Ectodermal cell (in vitro differentiated cells): ENCODE results near the gene PPY.
"Not testable (repeated sequence)": the region's sequence is repeated elsewhere in the genome, so short reads cannot be mapped to it uniquely, and the experiment has no call there.

Experiments
- H3K27ac ChIP-seq: 2 replicates; pipeline ENCODE4 v1.7.0; 2013; ENCODE audit warnings: mild to moderate bottlenecking, low read depth, low read length; ENCODE audit not compliant: insufficient read depth, poor library complexity, severe bottlenecking
- H3K27me3 ChIP-seq: 2 replicates; pipeline ENCODE4 v1.7.0; 2013; ENCODE audit warnings: mild to moderate bottlenecking, low read length; ENCODE audit not compliant: insufficient read depth, control insufficient read depth, poor library complexity, severe bottlenecking
- H3K36me3 ChIP-seq: one replicate; pipeline ENCODE4 v1.7.0; 2013; ENCODE audit warnings: low read length; ENCODE audit not compliant: control insufficient read depth, insufficient read depth
- H3K4me1 ChIP-seq: one replicate; pipeline ENCODE4 v1.7.0; 2013; ENCODE audit warnings: low read length; ENCODE audit not compliant: control insufficient read depth, insufficient read depth
- H3K4me3 ChIP-seq: 2 replicates; pipeline ENCODE4 v1.7.0; 2013; ENCODE audit warnings: low read depth, low read length, control low read depth; ENCODE audit not compliant: insufficient read depth
- H3K9me3 ChIP-seq: 2 replicates; pipeline ENCODE4 v1.7.0; 2013; ENCODE audit warnings: mild to moderate bottlenecking, low read length, moderate library complexity; ENCODE audit not compliant: control insufficient read depth
- WGBS, 2 experiments: methylation state at CpG; one replicate each; pipeline ENCODE4 v1.1.7; 2013; ENCODE audit warnings: missing lambda C conversion rate in 2 of 2; 5-methylcytosine and 5-hydroxymethylcytosine counted together

PPY gene

GRCh38 chr17:43979011-43979410 lies 36.7 kb upstream of the PPY start:
- no peaks in the 10 kb centered on the region for H3K36me3 ChIP-seq
- H3K9me3 ChIP-seq, result no peaks in the 10 kb centered on the region
- peaks cover 1% of the 10 kb centered on the region for H3K4me1 ChIP-seq
- no peak overlapping the region for H3K4me3 ChIP-seq
- WGBS, 2 experiments, result 78 to 79% methylated on average over 7 of the region's 7 CpGs
- H3K27me3 ChIP-seq, result peaks cover 23% of the 10 kb centered on the region
- H3K27ac ChIP-seq, result no peak overlapping the region

- H3K27me3 ChIP-seq, result peaks cover 14% of the 10 kb centered on the region
Observed at GRCh38 chr17:43978078-43978477, 35.8 kb upstream of the PPY start.

GRCh38 chr17:43976963-43977837 lies 34.9 kb upstream of the PPY start:
- WGBS, 2 experiments, result 74 to 75% methylated on average over 9 of the region's 9 CpGs
- no peaks in the 10 kb centered on the region for H3K36me3 ChIP-seq
- H3K4me1 ChIP-seq, result no peaks in the 10 kb centered on the region
- H3K27me3 ChIP-seq, result peaks cover 5% of the 10 kb centered on the region
- no peak overlapping the region for H3K4me3 ChIP-seq
- H3K27ac ChIP-seq, result no peak overlapping the region
- H3K9me3 ChIP-seq, result no peaks in the 10 kb centered on the region

More at GRCh38 chr17:43978078-43978477, 35.8 kb upstream of the PPY start:
- no peak overlapping the region for H3K27ac ChIP-seq
- WGBS, 2 experiments, result 86 to 93% methylated on average over 2 of the region's 2 CpGs
- H3K36me3 ChIP-seq, result no peaks in the 10 kb centered on the region
- no peaks in the 10 kb centered on the region for H3K9me3 ChIP-seq
- H3K4me3 ChIP-seq, result no peak overlapping the region
- no peaks in the 10 kb centered on the region for H3K4me1 ChIP-seq

- WGBS, 2 experiments, result 81 to 87% methylated on average over 5 to 9 of the region's 27 CpGs
- Histone ChIP-seq H3K4me3 (no peak overlapping the region), H3K9me3 (no peaks in the 10 kb centered on the region), H3K27ac (no peak overlapping the region), H3K4me1 (no peaks in the 10 kb centered on the region), H3K36me3 (no peaks in the 10 kb centered on the region), H3K27me3 (no peaks in the 10 kb centered on the region)
Observed at GRCh38 chr17:43975898-43976297, 33.6 kb upstream of the PPY start.

- Histone ChIP-seq H3K36me3 (no peaks in the 10 kb centered on the region), H3K27me3 (no peaks in the 10 kb centered on the region), H3K9me3 (no peaks in the 10 kb centered on the region), H3K27ac (no peak overlapping the region), H3K4me3 (no peak overlapping the region), H3K4me1 (no peaks in the 10 kb centered on the region)
- 82 to 83% methylated on average over 13 of the region's 14 CpGs for WGBS, 2 experiments
Observed at GRCh38 chr17:43974382-43975266, 32.3 kb upstream of the PPY start.

- H3K27me3 ChIP-seq, H3K4me3 ChIP-seq, H3K4me1 ChIP-seq, H3K9me3 ChIP-seq, H3K36me3 ChIP-seq, H3K27ac ChIP-seq: not testable (repeated sequence)
- 90% methylated on average over 22 of the region's 22 CpGs for WGBS, 2 experiments
Observed at GRCh38 chr17:43972444-43973212, 30.4 kb upstream of the PPY start.

- not testable (repeated sequence) for H3K4me3 ChIP-seq, H3K9me3 ChIP-seq, H3K27me3 ChIP-seq, H3K27ac ChIP-seq, H3K36me3 ChIP-seq, H3K4me1 ChIP-seq
- WGBS, 2 experiments, result no CpG with 5 or more reads among the region's 2 CpGs
Observed at GRCh38 chr17:43971436-43971835, 29.2 kb upstream of the PPY start.

- Histone ChIP-seq H3K27ac (no peak overlapping the region), H3K27me3 (no peaks in the 10 kb centered on the region), H3K4me1 (no peaks in the 10 kb centered on the region), H3K36me3 (no peaks in the 10 kb centered on the region), H3K9me3 (no peaks in the 10 kb centered on the region), H3K4me3 (no peak overlapping the region)
- 90% methylated on average over 4 of the region's 4 CpGs for WGBS, 2 experiments
Observed at GRCh38 chr17:43970366-43970765, 28.1 kb upstream of the PPY start.

GRCh38 chr17:43967251-43967875 lies 25.1 kb upstream of the PPY start:
- H3K4me3 ChIP-seq, result no peak overlapping the region
- H3K36me3 ChIP-seq, result no peaks in the 10 kb centered on the region
- no peaks in the 10 kb centered on the region for H3K4me1 ChIP-seq
- WGBS, 2 experiments, result 77% methylated on average over 8 to 9 of the region's 9 CpGs
- no peaks in the 10 kb centered on the region for H3K9me3 ChIP-seq
- H3K27me3 ChIP-seq, result no peaks in the 10 kb centered on the region
- no peak overlapping the region for H3K27ac ChIP-seq
